ENCODE data around the gene BBS10. TPM values are rescaled to one million over a fixed set of nuclear protein-coding genes. Genes with fewer than 3 reads are reported as not detected.
"Not testable (repeated sequence)": the region's sequence is repeated elsewhere in the genome, so short reads cannot be mapped to it uniquely, and the experiment has no call there.

Gene BBS10
- total and polyA plus RNA-seq, 8 donors, result 10.9 to 33.3 (median 27.9) TPM

DNA sequence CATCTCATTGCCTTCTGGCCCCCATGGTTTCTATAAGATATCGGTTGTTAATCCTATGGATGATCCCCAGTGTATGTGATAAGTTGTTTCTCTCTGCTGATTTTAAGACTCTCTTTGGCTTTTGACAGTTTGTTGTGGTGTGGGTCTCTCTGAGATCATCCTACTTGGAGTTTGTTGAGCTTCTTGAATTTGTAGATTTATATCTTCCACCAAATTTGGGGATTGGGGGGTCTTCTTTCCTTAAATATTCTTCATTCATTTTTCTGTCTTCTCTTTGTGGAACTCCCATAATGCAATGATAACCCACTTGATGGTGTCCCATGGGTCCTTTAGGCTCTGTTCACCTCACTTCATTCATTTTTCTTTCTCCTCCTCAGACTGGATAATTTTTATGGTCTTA, 20.0 kb upstream of the BBS10 start:
- Histone ChIP-seq H3K4me3 (no peak overlapping the region), H3K4me1 (no peaks in the 10 kb centered on the region), H3K36me3 (peaks cover 0 to 81% of the 10 kb centered on the region in 2 donors), H3K27me3 (no peaks in the 10 kb centered on the region), H3K9me3 (peaks cover 0 to 5% of the 10 kb centered on the region in 2 donors), H3K27ac (no peak overlapping the region)
- DNase-seq (no peak), ATAC-seq (no peak)
- intact Hi-C loops (cut with DNase I), result no loop called here
- TF ChIP-seq, protein P1, sequence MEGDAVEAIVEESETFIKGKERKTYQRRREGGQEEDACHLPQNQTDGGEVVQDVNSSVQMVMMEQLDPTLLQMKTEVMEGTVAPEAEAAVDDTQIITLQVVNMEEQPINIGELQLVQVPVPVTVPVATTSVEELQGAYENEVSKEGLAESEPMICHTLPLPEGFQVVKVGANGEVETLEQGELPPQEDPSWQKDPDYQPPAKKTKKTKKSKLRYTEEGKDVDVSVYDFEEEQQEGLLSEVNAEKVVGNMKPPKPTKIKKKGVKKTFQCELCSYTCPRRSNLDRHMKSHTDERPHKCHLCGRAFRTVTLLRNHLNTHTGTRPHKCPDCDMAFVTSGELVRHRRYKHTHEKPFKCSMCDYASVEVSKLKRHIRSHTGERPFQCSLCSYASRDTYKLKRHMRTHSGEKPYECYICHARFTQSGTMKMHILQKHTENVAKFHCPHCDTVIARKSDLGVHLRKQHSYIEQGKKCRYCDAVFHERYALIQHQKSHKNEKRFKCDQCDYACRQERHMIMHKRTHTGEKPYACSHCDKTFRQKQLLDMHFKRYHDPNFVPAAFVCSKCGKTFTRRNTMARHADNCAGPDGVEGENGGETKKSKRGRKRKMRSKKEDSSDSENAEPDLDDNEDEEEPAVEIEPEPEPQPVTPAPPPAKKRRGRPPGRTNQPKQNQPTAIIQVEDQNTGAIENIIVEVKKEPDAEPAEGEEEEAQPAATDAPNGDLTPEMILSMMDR (IDR thresholded peaks at IDR 0.05), result no peak

DNA sequence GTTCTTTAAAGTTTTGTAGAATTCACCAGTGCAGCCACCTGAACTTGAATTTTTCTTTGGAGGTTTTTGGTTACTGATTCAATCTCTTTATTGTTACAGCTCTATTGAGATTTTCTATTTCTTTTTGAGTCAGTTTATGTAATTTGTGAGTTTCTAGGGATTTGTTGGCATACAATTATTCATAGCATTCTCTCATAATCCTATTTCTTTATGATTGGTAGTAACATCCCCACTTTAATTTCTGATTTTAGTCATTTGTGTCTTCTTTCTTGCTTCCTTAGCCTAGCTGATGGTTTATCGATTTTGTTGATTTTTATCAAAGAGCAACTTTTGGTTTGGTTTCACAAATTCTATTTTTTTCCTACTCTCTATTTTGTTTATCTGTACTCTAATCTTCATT, 17.9 kb upstream of the BBS10 start:
- intact Hi-C loops (cut with DNase I), result no loop called here
- no peaks in the 10 kb centered on the region for H3K27me3 ChIP-seq
- no peak for ATAC-seq
- TF ChIP-seq, protein P1 (IDR thresholded peaks at IDR 0.05), result no peak
- H3K36me3 ChIP-seq, result peaks cover 0 to 72% of the 10 kb centered on the region in 2 donors
- DNase-seq, result no peak
- peaks cover 0 to 5% of the 10 kb centered on the region in 2 donors for H3K9me3 ChIP-seq
- no peaks in the 10 kb centered on the region for H3K4me1 ChIP-seq
- no peak overlapping the region for H3K4me3 ChIP-seq
- H3K27ac ChIP-seq, result no peak overlapping the region

DNA sequence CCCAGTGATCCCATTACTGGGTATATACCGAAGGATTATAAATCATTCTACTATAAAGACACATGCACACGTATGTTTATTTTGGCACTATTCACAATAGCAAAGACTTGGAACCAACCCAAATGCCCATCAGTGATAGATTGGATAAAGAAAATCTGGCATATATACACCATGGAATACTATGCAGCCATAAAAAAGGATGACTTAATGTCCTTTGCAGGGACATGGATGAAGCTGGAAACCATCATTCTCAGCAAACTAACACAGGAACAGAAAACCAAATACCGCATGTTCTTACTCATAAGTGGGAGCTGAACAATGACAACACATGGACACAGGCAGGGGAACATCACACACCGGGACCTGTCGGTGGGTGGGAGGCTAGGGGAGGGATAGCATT, 15.9 kb upstream of the BBS10 start:
- H3K9me3 ChIP-seq; intact Hi-C loops (cut with DNase I); ATAC-seq; DNase-seq; H3K27ac ChIP-seq; H3K27me3 ChIP-seq; H3K4me1 ChIP-seq; H3K4me3 ChIP-seq: not testable (repeated sequence)
- H3K36me3 ChIP-seq, result peaks cover 0 to 66% of the 10 kb centered on the region in 2 donors

DNA sequence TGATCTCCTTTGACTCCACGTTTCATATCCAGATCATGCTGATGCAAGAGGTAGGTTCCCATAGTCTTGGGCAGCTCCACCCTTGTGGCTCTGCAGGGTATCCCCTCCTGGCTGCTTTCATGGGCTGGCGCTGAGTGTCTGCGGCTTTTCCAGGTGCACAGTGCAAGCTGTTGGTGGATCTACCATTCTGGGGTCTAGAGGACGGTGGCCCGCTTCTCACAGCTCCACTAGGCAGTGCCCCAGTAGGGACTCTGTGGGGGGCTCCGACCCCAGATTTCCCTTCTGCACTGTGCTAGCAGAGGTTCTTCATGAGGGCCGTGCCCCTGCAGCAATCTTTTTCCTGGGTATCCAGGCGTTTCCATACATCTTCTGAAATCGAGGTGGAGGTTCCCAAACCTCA, 12.1 kb upstream of the BBS10 start:
- intact Hi-C loops (cut with DNase I), result no loop called here
- no peaks in the 10 kb centered on the region for H3K27me3 ChIP-seq
- no peak for ATAC-seq
- H3K4me1 ChIP-seq, result no peaks in the 10 kb centered on the region
- H3K27ac ChIP-seq, result no peak overlapping the region
- peaks cover 0 to 5% of the 10 kb centered on the region in 2 donors for H3K9me3 ChIP-seq
- TF ChIP-seq, protein P1 (IDR thresholded peaks at IDR 0.05), result no peak
- peak in 1 of 4 donors; percentile 45 for DNase-seq
- no peak overlapping the region for H3K4me3 ChIP-seq
- H3K36me3 ChIP-seq, result peaks cover 0 to 65% of the 10 kb centered on the region in 2 donors

DNA sequence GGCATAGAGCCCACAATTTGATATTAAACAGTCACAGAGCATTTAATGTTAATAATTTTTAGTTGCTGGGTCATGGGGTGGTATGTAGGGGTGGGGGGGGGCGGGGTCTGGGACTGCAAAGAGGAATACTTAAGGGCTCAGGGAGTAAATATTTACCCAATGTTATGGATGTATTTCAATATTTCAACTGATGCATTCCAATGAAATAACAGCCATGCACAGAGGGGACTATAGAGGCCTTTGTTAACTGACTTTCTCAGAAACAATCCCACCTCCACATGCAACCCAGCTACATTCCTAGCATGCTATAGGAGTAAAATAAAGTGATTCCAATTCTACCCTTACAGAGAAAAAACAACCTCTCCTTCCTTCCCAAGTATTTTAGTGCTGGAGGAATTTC, 7.9 kb upstream of the BBS10 start:
- intact Hi-C loops (cut with DNase I), result no loop called here
- peaks cover 0 to 49% of the 10 kb centered on the region in 2 donors for H3K36me3 ChIP-seq
- H3K27me3 ChIP-seq, result no peaks in the 10 kb centered on the region
- no peak overlapping the region for H3K27ac ChIP-seq
- ATAC-seq (no peak), DNase-seq (no peak)
- TF ChIP-seq, protein P1 (IDR thresholded peaks at IDR 0.05), result no peak
- no peaks in the 10 kb centered on the region for H3K9me3 ChIP-seq
- no peaks in the 10 kb centered on the region for H3K4me1 ChIP-seq
- no peak overlapping the region for H3K4me3 ChIP-seq

DNA sequence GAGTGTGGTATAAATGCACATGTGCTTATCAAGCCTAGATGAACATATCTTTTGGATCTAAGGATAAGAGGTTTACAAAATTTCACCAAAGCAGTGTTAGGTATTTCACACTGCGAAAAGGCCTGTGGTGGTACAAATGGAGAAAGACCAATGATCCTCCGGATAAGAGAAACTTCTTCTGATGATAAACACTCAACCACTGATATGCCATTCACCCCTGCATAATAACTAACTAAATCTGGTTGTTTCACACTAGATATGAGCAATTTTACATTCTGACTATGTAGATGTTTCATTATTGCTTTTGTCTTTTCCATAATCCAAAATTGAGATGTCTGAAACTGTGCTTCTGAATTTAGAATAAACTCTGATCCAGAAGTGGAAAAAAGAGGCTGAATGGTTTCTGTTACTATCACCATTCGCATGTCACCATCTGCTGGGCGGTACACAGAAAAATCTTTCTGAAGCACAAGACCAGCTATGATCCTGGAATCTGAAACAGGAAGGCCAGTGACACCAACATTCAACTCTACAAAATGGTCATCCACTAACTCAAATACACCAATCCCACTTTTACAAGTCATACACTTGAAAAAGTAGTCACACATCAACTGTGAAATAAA, 1.3 kb downstream of the BBS10 start:
- TF ChIP-seq, protein P1 (IDR thresholded peaks at IDR 0.05), result peak in 1 of 2 donors; percentile 29
- peak overlapping the region in 1 of 2 donors; percentile 69 for H3K4me3 ChIP-seq
- H3K36me3 ChIP-seq, result no peaks in the 10 kb centered on the region
- H3K9me3 ChIP-seq, result no peaks in the 10 kb centered on the region
- ATAC-seq, result peak; percentile 76
- peak in 2 of 4 donors; percentile 49 to 73 for DNase-seq
- peaks cover 3 to 20% of the 10 kb centered on the region in 2 donors for H3K4me1 ChIP-seq
- intact Hi-C loops (cut with DNase I), result loop anchor here in 1 of 2 donors (10.0 kb wide), 1 partner anchor 282 kb away; no protein-coding TSS in a partner anchor
- H3K27ac ChIP-seq, result peak overlapping the region; percentile 89 to 93
- no peaks in the 10 kb centered on the region for H3K27me3 ChIP-seq

Measured in left lung (tissue), 10 donors.